Trophoblast cell (in vitro differentiated cells and primary cell): Measurements from ENCODE around the gene CISTR.
A peak's percentile ranks its signal among the peaks of the same experiment; 100 is the strongest.

Source experiments
- DNase-seq, 2 donors: peaks; one replicate each; pipeline ENCODE4 v3.0.0-alpha.2; 2016
- H2AFZ ChIP-seq: 2 replicates; pipeline ENCODE4 v1.6.1; 2013; ENCODE audit warnings: low read length, moderate library complexity, mild to moderate bottlenecking; ENCODE audit not compliant: insufficient read depth, poor library complexity
- H2AK5ac ChIP-seq: 2 replicates; pipeline ENCODE4 v1.6.1; 2013; ENCODE audit warnings: mild to moderate bottlenecking, low read length
- H2BK120ac ChIP-seq: 2 replicates; pipeline ENCODE4 v1.6.1; 2013; ENCODE audit warnings: low read length, mild to moderate bottlenecking, moderate library complexity; ENCODE audit not compliant: insufficient read depth, poor library complexity
- H2BK12ac ChIP-seq: 2 replicates; pipeline ENCODE4 v1.6.1; 2013; ENCODE audit warnings: mild to moderate bottlenecking, low read length, moderate library complexity
- H2BK5ac ChIP-seq: 2 replicates; pipeline ENCODE4 v1.6.1; 2013; ENCODE audit warnings: low read length, low read depth, moderate library complexity, mild to moderate bottlenecking; ENCODE audit not compliant: poor library complexity
- H3K14ac ChIP-seq: 2 replicates; pipeline ENCODE4 v1.6.1; 2013; ENCODE audit warnings: mild to moderate bottlenecking, low read length
- H3K18ac ChIP-seq: 2 replicates; pipeline ENCODE4 v1.6.1; 2013; ENCODE audit warnings: mild to moderate bottlenecking, low read length
- H3K23ac ChIP-seq: 2 replicates; pipeline ENCODE4 v1.6.1; 2013; ENCODE audit warnings: low read length
- H3K27ac ChIP-seq: 2 replicates; pipeline ENCODE4 v1.5.1; 2013; ENCODE audit warnings: low read depth, mild to moderate bottlenecking, inconsistent platforms, low read length, moderate library complexity
- H3K27me3 ChIP-seq: 2 replicates; pipeline ENCODE4 v1.6.1; 2013; ENCODE audit warnings: inconsistent platforms, mild to moderate bottlenecking, low read length, moderate library complexity; ENCODE audit not compliant: insufficient read depth
- H3K36me3 ChIP-seq, 2 experiments: 1 replicate in 1 of 2; 2 replicates in 1 of 2; pipeline ENCODE4 v1.6.1; 2013; ENCODE audit warnings: low read length in 2 of 2, mild to moderate bottlenecking in 2 of 2, moderate library complexity in 1 of 2; ENCODE audit not compliant: insufficient read depth in 2 of 2, control insufficient read depth in 1 of 2
- H3K4ac ChIP-seq: 2 replicates; pipeline ENCODE4 v1.6.1; 2013; ENCODE audit warnings: low read depth, mild to moderate bottlenecking, low read length, moderate library complexity
- H3K4me1 ChIP-seq, 2 experiments: 1 replicate in 1 of 2; 2 replicates in 1 of 2; pipeline ENCODE4 v1.6.1; 2013; ENCODE audit warnings: low read length in 2 of 2, mild to moderate bottlenecking in 2 of 2, moderate library complexity in 1 of 2; ENCODE audit not compliant: insufficient read depth in 2 of 2, control insufficient read depth in 1 of 2
- H3K4me2 ChIP-seq: 2 replicates; pipeline ENCODE4 v1.6.1; 2013; ENCODE audit warnings: inconsistent platforms, mild to moderate bottlenecking, low read length, moderate library complexity
- H3K4me3 ChIP-seq: 2 replicates; pipeline ENCODE4 v1.5.1; 2013; ENCODE audit warnings: mild to moderate bottlenecking, low read depth, low read length, inconsistent platforms
- H3K79me1 ChIP-seq: one replicate; pipeline ENCODE4 v1.6.1; 2013; ENCODE audit warnings: low read length
- H3K79me2 ChIP-seq: 2 replicates; pipeline ENCODE4 v1.6.1; 2013; ENCODE audit warnings: low read length, mild to moderate bottlenecking; ENCODE audit not compliant: control insufficient read depth, insufficient read depth, poor library complexity
- H3K9ac ChIP-seq: 2 replicates; pipeline ENCODE4 v1.6.1; 2013; ENCODE audit warnings: mild to moderate bottlenecking, low read length
- H3K9me3 ChIP-seq: 2 replicates; pipeline ENCODE4 v1.6.1; 2013; ENCODE audit warnings: low read depth, mild to moderate bottlenecking, control low read depth, inconsistent platforms, low read length; ENCODE audit not compliant: insufficient read depth
- H4K12ac ChIP-seq: 2 replicates; pipeline ENCODE4 v1.6.1; 2013; ENCODE audit warnings: low read depth, mild to moderate bottlenecking, low read length, moderate library complexity
- H4K8ac ChIP-seq: 2 replicates; pipeline ENCODE4 v1.6.1; 2013; ENCODE audit warnings: low read depth, mild to moderate bottlenecking, low read length, moderate library complexity
- H4K91ac ChIP-seq: one replicate; pipeline ENCODE4 v1.6.1; 2013; ENCODE audit warnings: low read depth, mild to moderate bottlenecking, low read length, moderate library complexity
- WGBS: extraction: QIAGEN DNeasy Blood & Tissue Kit; methylation state at CpG from one replicate; pipeline ENCODE4 v1.1.7; 2013; ENCODE audit warnings: missing lambda C conversion rate; ENCODE audit not compliant: insufficient read length, insufficient coverage; ENCODE audit errors: extremely low coverage; 5-methylcytosine and 5-hydroxymethylcytosine counted together

The CISTR gene

DNA sequence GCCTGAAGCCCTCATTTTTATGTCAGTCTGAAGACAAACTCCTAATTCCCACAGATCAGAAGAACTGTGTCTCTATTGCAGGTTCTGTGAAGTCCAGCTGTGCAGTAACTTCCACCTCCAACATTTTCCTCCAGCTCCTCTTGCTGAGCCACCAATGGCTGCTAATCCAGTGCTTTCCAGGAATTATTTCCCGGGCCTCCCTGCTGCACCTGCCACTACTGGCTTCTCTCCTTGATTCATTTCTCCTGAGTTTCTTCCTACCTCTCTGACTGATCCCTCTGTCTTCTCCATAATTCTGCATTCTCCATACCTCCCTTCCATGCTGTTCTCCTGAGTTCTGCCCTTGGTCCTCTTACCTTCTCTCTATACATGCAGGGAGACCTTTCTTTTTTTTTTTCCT is 45.7 kb downstream of the CISTR start:
- Histone ChIP-seq H3K4me1 (no peaks in the 10 kb centered on the region), H3K4me3 (no peak overlapping the region), H3K23ac (no peak overlapping the region), H3K18ac (no peak overlapping the region), H3K27me3 (peaks cover 4% of the 10 kb centered on the region), H2AK5ac (no peak overlapping the region), H3K79me1 (no peaks in the 10 kb centered on the region), H3K9ac (no peak overlapping the region), H2BK120ac (no peak overlapping the region), H3K27ac (no peak overlapping the region), H2BK5ac (no peak overlapping the region), H3K9me3 (no peaks in the 10 kb centered on the region), H4K8ac (no peak overlapping the region), H2AFZ (no peak overlapping the region), H3K79me2 (no peaks in the 10 kb centered on the region), H3K4me2 (no peak overlapping the region), H4K12ac (no peak overlapping the region), H3K4ac (no peak overlapping the region), H3K36me3 (no peaks in the 10 kb centered on the region), H2BK12ac (no peak overlapping the region), H4K91ac (no peak overlapping the region), H3K14ac (no peak overlapping the region)
- no CpG with 5 or more reads among the region's 1 CpG for WGBS
- DNase-seq: no peak

DNA sequence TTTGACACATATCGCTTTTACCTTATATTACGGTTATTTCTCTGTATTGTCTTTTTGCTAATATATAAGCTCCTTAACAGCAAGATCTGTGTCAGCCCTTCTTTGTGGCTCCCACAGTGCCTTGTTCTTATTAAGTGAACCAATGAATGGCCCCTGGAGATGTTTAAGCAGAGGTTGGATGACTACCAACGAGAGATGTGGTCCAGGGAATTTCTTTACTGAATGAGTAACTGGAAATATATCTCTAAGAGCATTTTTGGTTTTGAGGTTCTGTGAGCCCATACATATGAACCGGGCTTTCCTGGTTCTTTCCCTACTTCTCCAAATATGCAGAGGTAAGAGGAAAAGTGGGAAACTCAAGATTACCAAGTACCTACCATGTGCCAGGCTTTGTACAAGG is 48.0 kb downstream of the CISTR start:
- no peak overlapping the region for H3K18ac ChIP-seq
- no peak overlapping the region for H3K23ac ChIP-seq
- no peaks in the 10 kb centered on the region for H3K36me3 ChIP-seq
- no peak overlapping the region for H4K12ac ChIP-seq
- H3K4me1 ChIP-seq: no peaks in the 10 kb centered on the region
- no peak overlapping the region for H2AFZ ChIP-seq
- no peak overlapping the region for H3K4ac ChIP-seq
- DNase-seq: no peak
- no peak overlapping the region for H3K14ac ChIP-seq
- H3K9ac ChIP-seq: no peak overlapping the region
- WGBS: no CpG with 5 or more reads among the region's 4 CpGs
- H3K9me3 ChIP-seq: no peaks in the 10 kb centered on the region
- H4K91ac ChIP-seq: no peak overlapping the region
- no peak overlapping the region for H2AK5ac ChIP-seq
- H2BK12ac ChIP-seq: no peak overlapping the region
- H4K8ac ChIP-seq: no peak overlapping the region
- H3K27ac ChIP-seq: no peak overlapping the region
- H2BK120ac ChIP-seq: no peak overlapping the region
- H2BK5ac ChIP-seq: no peak overlapping the region
- no peak overlapping the region for H3K4me3 ChIP-seq
- H3K4me2 ChIP-seq: no peak overlapping the region
- H3K79me1 ChIP-seq: no peaks in the 10 kb centered on the region
- H3K27me3 ChIP-seq: peaks cover 4% of the 10 kb centered on the region
- H3K79me2 ChIP-seq: no peaks in the 10 kb centered on the region

DNA sequence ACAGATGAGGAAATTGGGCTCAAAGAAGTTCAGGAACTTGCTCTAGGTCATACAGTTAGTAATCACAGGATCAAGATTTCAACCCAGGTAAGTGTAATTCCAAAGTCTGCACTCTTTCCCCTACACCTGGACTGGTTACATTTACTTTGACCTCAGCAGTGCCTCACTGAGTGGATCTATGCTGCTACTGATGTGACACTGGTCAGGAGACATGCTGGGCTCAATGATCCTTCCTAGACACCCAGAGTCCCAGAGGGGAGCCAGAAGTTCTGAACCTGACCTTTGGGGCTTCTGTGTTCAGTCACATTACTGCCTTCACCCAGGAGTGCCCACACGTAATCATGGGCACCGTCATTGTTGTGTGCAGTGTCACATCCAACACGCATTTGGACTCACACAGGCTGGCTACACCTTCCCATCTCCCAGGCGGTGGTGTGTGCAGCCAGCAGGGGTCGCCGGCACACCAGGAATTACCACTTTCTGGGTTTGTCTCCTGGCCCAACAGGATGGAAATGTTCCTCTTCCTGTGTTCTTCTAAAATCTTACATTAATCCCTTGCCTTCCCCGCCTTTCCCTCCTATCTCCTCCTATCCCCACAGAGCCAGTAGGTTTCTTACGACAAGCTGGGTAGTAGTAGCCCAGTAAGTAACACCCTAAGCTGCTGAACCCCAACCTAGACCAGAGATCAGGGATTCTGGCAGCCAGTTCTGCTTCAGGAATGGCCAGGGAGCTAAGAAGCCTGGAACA is 50.1 kb downstream of the CISTR start:
- Histone ChIP-seq H3K27ac (no peak overlapping the region), H4K91ac (no peak overlapping the region), H2BK12ac (no peak overlapping the region), H2BK120ac (no peak overlapping the region), H2AK5ac (no peak overlapping the region), H3K18ac (no peak overlapping the region), H3K4me2 (no peak overlapping the region), H3K27me3 (peaks cover 16% of the 10 kb centered on the region), H3K23ac (no peak overlapping the region), H2BK5ac (no peak overlapping the region), H3K4me3 (no peak overlapping the region), H3K4me1 (peaks cover 0 to under 1% of the 10 kb centered on the region in 2 experiments), H3K14ac (no peak overlapping the region), H3K9me3 (peaks cover 1% of the 10 kb centered on the region), H3K79me1 (no peaks in the 10 kb centered on the region), H3K79me2 (no peaks in the 10 kb centered on the region), H4K12ac (no peak overlapping the region), H2AFZ (no peak overlapping the region), H3K9ac (no peak overlapping the region), H3K36me3 (no peaks in the 10 kb centered on the region), H3K4ac (no peak overlapping the region), H4K8ac (no peak overlapping the region)
- DNase-seq: peak; percentile 54 to 76
- no CpG with 5 or more reads among the region's 8 CpGs for WGBS

DNA sequence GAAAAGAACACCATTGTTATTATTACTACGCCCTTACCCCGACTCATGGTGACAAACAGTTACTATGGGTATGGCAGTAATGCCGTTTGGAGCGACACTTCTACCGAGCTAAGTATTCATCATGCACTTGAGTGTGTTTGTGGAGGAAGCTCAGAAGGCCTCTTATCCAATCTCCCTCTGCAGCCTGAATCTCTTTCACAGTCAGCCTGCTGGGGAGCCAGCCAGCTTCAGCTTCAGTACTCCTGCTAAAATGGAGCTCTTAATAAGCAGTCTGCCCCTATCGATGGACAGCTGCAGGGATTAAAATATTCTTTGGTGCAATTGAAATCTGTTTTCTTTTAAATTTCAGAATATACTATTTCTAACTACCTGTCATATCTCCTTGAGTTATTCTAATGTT is 51.2 kb downstream of the CISTR start:
- no peak overlapping the region for H3K4me3 ChIP-seq
- H3K4ac ChIP-seq: no peak overlapping the region
- H2AK5ac ChIP-seq: no peak overlapping the region
- H4K8ac ChIP-seq: no peak overlapping the region
- no peak overlapping the region for H2AFZ ChIP-seq
- H3K4me1 ChIP-seq: peaks cover 2 to 3% of the 10 kb centered on the region in 2 experiments
- no peak for DNase-seq
- no peak overlapping the region for H2BK12ac ChIP-seq
- peaks cover 1% of the 10 kb centered on the region for H3K9me3 ChIP-seq
- WGBS: no CpG with 5 or more reads among the region's 6 CpGs
- no peaks in the 10 kb centered on the region for H3K79me2 ChIP-seq
- no peak overlapping the region for H3K14ac ChIP-seq
- peaks cover 25% of the 10 kb centered on the region for H3K27me3 ChIP-seq
- no peak overlapping the region for H3K23ac ChIP-seq
- no peak overlapping the region for H3K4me2 ChIP-seq
- no peak overlapping the region for H4K12ac ChIP-seq
- no peak overlapping the region for H3K27ac ChIP-seq
- H3K79me1 ChIP-seq: no peaks in the 10 kb centered on the region
- H3K36me3 ChIP-seq: no peaks in the 10 kb centered on the region
- no peak overlapping the region for H4K91ac ChIP-seq
- no peak overlapping the region for H3K9ac ChIP-seq
- no peak overlapping the region for H2BK120ac ChIP-seq
- H2BK5ac ChIP-seq: no peak overlapping the region
- no peak overlapping the region for H3K18ac ChIP-seq
